Activated B cell treated with CpG ODN at 0.5 μM for 24 hours (primary cell): ENCODE measurements around the gene CCDC141. TPM values are rescaled to one million over a fixed set of nuclear protein-coding genes. Genes with fewer than 3 reads are reported as not detected.
"Not testable (repeated sequence)": the region's sequence is repeated elsewhere in the genome, so short reads cannot be mapped to it uniquely, and the experiment has no call there.

Source experiments
- ATAC-seq: fragments of 200-7000 bp; cut with Tn5 transposase; one replicate; pipeline ENCODE4 v1.10.0; 2021; ENCODE audit warnings: low read depth, mild to moderate bottlenecking, moderate library complexity
- CTCF ChIA-PET: fragments of 350-600 bp; sonication (Branson Sonifier 250); formaldehyde crosslinking; loops from one replicate; lab custom pipeline; 2021; ENCODE audit warnings: antibody characterized with exemption; lab: Charles Lee
- POLR2A ChIA-PET: fragments of 350-600 bp; sonication (Branson Sonifier 250); formaldehyde crosslinking; loops from one replicate; lab custom pipeline; 2021; ENCODE audit warnings: antibody characterized with exemption; lab: Charles Lee
- DNase-seq: peaks from one replicate; pipeline ENCODE4 v3.0.0; 2022
- H3K27ac Mint-ChIP-seq: one replicate; pipeline ENCODE4 v1.8.0; 2020; ENCODE audit warnings: mixed read lengths
- H3K27me3 Mint-ChIP-seq: one replicate; pipeline ENCODE4 v1.8.0; 2021; ENCODE audit warnings: mixed read lengths
- H3K36me3 Mint-ChIP-seq: one replicate; pipeline ENCODE4 v1.8.0; 2021; ENCODE audit warnings: low read depth, mixed read lengths
- H3K4me1 Mint-ChIP-seq: one replicate; pipeline ENCODE4 v1.8.0; 2021; ENCODE audit warnings: mixed read lengths
- H3K4me3 Mint-ChIP-seq: one replicate; pipeline ENCODE4 v1.8.0; 2020; ENCODE audit warnings: mild to moderate bottlenecking, mixed read lengths
- H3K9me3 Mint-ChIP-seq: one replicate; pipeline ENCODE4 v1.8.0; 2020; ENCODE audit warnings: mixed read lengths
- CTCF ChIP-seq: fragments of 200-600 bp; IDR thresholded peaks from one replicate; pipeline ENCODE4 v1.8.0; 2022; ENCODE audit warnings: antibody characterized with exemption, mild to moderate bottlenecking
- intact Hi-C: fragments of 100-400 bp; cut with micrococcal nuclease; formaldehyde crosslinking; loops from one replicate; pipeline ENCODE4 v1.15.1; 2024
- total RNA-seq: library from RNA; stranded (reverse); gene quantifications from 2 replicates; pipeline ENCODE4 v1.2.3, GENCODE V29; 2022

Gene CCDC141
- total RNA-seq: 32.1 and 38.8 TPM in 2 replicates

GRCh38 chr2:179049546-179050311, at the start of gene CCDC141:
Gene CCDC141, minus strand, starts transcription at chr2:179050137. Its CDS starts 196 bp downstream, at chr2:179049941.
- Mint-ChIP-seq H3K27ac (peak within 1 kb of the TSS; percentile 96), H3K4me1 (peaks cover 59% of the 10 kb centered on the region), H3K4me3 (peak within 1 kb of the TSS; percentile 89), H3K36me3 (peaks cover 13% of the 10 kb centered on the region), H3K27me3 (no peaks in the 10 kb centered on the region), H3K9me3 (no peaks in the 10 kb centered on the region)
- peak; percentile 26 for DNase-seq
- peak; percentile 86 for ATAC-seq
- ChIA-PET CTCF (interaction anchor here (1.4 to 2.1 kb wide), 3 partner anchors 27 to 80 kb away, joined by 5 to 8 read pairs (median 7); no protein-coding TSS in a partner anchor), POLR2A (interaction anchor here (0.6 to 2.6 kb wide), 12 partner anchors 9 to 599 kb away, joined by 3 to 39 read pairs (median 5); partner anchors contain the start of genes PJVK and PRKRA)
- intact Hi-C loops: loop anchor here (1.0 kb wide), 3 partner anchors 12 to 28 kb away; no protein-coding TSS in a partner anchor
- no peak for TF ChIP-seq CTCF

- peaks cover 51% of the 10 kb centered on the region for H3K4me1 Mint-ChIP-seq
- H3K9me3 Mint-ChIP-seq: no peaks in the 10 kb centered on the region
- H3K36me3 Mint-ChIP-seq: no peaks in the 10 kb centered on the region
- no peak for DNase-seq
- intact Hi-C loops: no loop called here
- ChIA-PET CTCF (no interaction called here), POLR2A (no interaction called here)
- H3K27me3 Mint-ChIP-seq: no peaks in the 10 kb centered on the region
- H3K4me3 Mint-ChIP-seq: no peak overlapping the region
- no peak for TF ChIP-seq CTCF
- H3K27ac Mint-ChIP-seq: no peak overlapping the region
- no peak for ATAC-seq
Observed at GRCh38 chr2:179098080-179098689, 48.2 kb upstream of the CCDC141 start.

- ChIA-PET CTCF (interaction anchor here (1.7 kb wide), 1 partner anchor 33 kb away, joined by 4 read pairs; no protein-coding TSS in a partner anchor), POLR2A (interaction anchor here (0.6 to 1.9 kb wide), 2 partner anchors 76 to 149 kb away, joined by 8 read pairs; no protein-coding TSS in a partner anchor)
- no peaks in the 10 kb centered on the region for H3K9me3 Mint-ChIP-seq
- no peak for TF ChIP-seq CTCF
- intact Hi-C loops: no loop called here
- H3K27ac Mint-ChIP-seq: no peak overlapping the region
- ATAC-seq: no peak
- H3K36me3 Mint-ChIP-seq: no peaks in the 10 kb centered on the region
- no peak overlapping the region for H3K4me3 Mint-ChIP-seq
- DNase-seq: no peak
- H3K4me1 Mint-ChIP-seq: peaks cover 57% of the 10 kb centered on the region
- H3K27me3 Mint-ChIP-seq: no peaks in the 10 kb centered on the region
Observed at GRCh38 chr2:179097131-179097530, 47.2 kb upstream of the CCDC141 start.

GRCh38 chr2:179096090-179096489, 46.2 kb upstream of the CCDC141 start:
- peak overlapping the region; percentile 73 for H3K27ac Mint-ChIP-seq
- POLR2A ChIA-PET: interaction anchor here (0.7 to 1.9 kb wide), 3 partner anchors 46 to 645 kb away, joined by 6 to 8 read pairs (median 6); partner anchors contain the start of genes CCDC141 and PRKRA
- peak; percentile 85 for ATAC-seq
- no peaks in the 10 kb centered on the region for H3K27me3 Mint-ChIP-seq
- H3K9me3 Mint-ChIP-seq: no peaks in the 10 kb centered on the region
- peak overlapping the region; percentile 64 for H3K4me3 Mint-ChIP-seq
- no peak for DNase-seq
- no peaks in the 10 kb centered on the region for H3K36me3 Mint-ChIP-seq
- intact Hi-C loops: loop anchor here (1.0 kb wide), 2 partner anchors 8 to 76 kb away; no protein-coding TSS in a partner anchor
- CTCF ChIA-PET: interaction anchor here (1.1 to 1.7 kb wide), 2 partner anchors 34 to 76 kb away, joined by 3 to 4 read pairs; no protein-coding TSS in a partner anchor
- H3K4me1 Mint-ChIP-seq: peaks cover 57% of the 10 kb centered on the region
- no peak for TF ChIP-seq CTCF

- H3K27me3 Mint-ChIP-seq, H3K4me3 Mint-ChIP-seq, DNase-seq, H3K9me3 Mint-ChIP-seq, POLR2A ChIA-PET, CTCF ChIA-PET, ATAC-seq, H3K36me3 Mint-ChIP-seq, H3K27ac Mint-ChIP-seq, intact Hi-C loops: not testable (repeated sequence)
- H3K4me1 Mint-ChIP-seq: peaks cover 50% of the 10 kb centered on the region
Observed at GRCh38 chr2:179092912-179093311, 43.0 kb upstream of the CCDC141 start.
